GM21360 (cell line): Measurements from ENCODE around the gene IGFBP1.

Experiments used
- ATAC-seq: cut with Tn5 transposase; IDR thresholded peaks from one replicate; pipeline ENCODE4 v1.9.1; 2021; ENCODE audit warnings: mild to moderate bottlenecking, moderate library complexity; ENCODE audit not compliant: unreplicated experiment

IGFBP1 gene

GRCh38 chr7:45880433-45880860, 7.8 kb upstream of the IGFBP1 start:
- no peak for ATAC-seq

- ATAC-seq, result no peak
These were observed 7.0 kb upstream of the IGFBP1 start for GRCh38 chr7:45881280-45881758.

GRCh38 chr7:45881759-45882464, 6.4 kb upstream of the IGFBP1 start:
- no peak for ATAC-seq

GRCh38 chr7:45882465-45882810, 5.8 kb upstream of the IGFBP1 start:
- no peak for ATAC-seq

- no peak for ATAC-seq
These were observed 4.2 kb upstream of the IGFBP1 start for GRCh38 chr7:45884136-45884535.

GRCh38 chr7:45885264-45885882, 2.9 kb upstream of the IGFBP1 start:
- no peak for ATAC-seq

GRCh38 chr7:45886931-45887667, 1.2 kb upstream of the IGFBP1 start:
- ATAC-seq, result no peak

GRCh38 chr7:45888993-45889366, 692 bp downstream of the IGFBP1 start:
- ATAC-seq, result no peak

- no peak for ATAC-seq
These were observed 1.2 kb downstream of the IGFBP1 start for GRCh38 chr7:45889367-45890067.

GRCh38 chr7:45890125-45890901, 2.0 kb downstream of the IGFBP1 start:
- ATAC-seq, result no peak

- ATAC-seq, result no peak
These were observed 2.7 kb downstream of the IGFBP1 start for GRCh38 chr7:45890902-45891461.

- ATAC-seq, result no peak
These were observed 3.4 kb downstream of the IGFBP1 start for GRCh38 chr7:45891462-45892402.

GRCh38 chr7:45892407-45893035, 4.2 kb downstream of the IGFBP1 start:
- no peak for ATAC-seq

GRCh38 chr7:45893374-45893995, 5.2 kb downstream of the IGFBP1 start:
- no peak for ATAC-seq

- ATAC-seq, result no peak
These were observed 5.8 kb downstream of the IGFBP1 start for GRCh38 chr7:45893996-45894664.

GRCh38 chr7:45894665-45895062, 6.4 kb downstream of the IGFBP1 start:
- ATAC-seq, result no peak

- ATAC-seq, result no peak
These were observed 8.9 kb downstream of the IGFBP1 start for GRCh38 chr7:45897042-45897690.
